LNCAP (cell line): ENCODE measurements around the gene DACT2.

Experiments
- CTCF ChIP-seq: fragments of 450-650 bp; IDR thresholded peaks from 2 replicates; pipeline ENCODE4 v1.5.1; 2017; ENCODE audit warnings: mild to moderate bottlenecking

Gene DACT2

GRCh38 chr6:168328086-168328485 is 8.5 kb upstream of the DACT2 start:
- TF ChIP-seq CTCF = no peak

GRCh38 chr6:168326294-168327261 is 7.0 kb upstream of the DACT2 start:
- no peak for TF ChIP-seq CTCF

- no peak for TF ChIP-seq CTCF
These were observed 3.4 kb upstream of the DACT2 start for GRCh38 chr6:168322966-168323365.

- no peak for TF ChIP-seq CTCF
These were observed 1.1 kb upstream of the DACT2 start for GRCh38 chr6:168320634-168321033.

GRCh38 chr6:168318579-168319278 is 848 bp downstream of the DACT2 start:
- TF ChIP-seq CTCF = no peak

- TF ChIP-seq CTCF = no peak
These were observed 1.5 kb downstream of the DACT2 start for GRCh38 chr6:168318090-168318489.

- no peak for TF ChIP-seq CTCF
These were observed 4.0 kb downstream of the DACT2 start for GRCh38 chr6:168315596-168315995.
